ENCODE measurements around the gene ATL2.
"Not testable (repeated sequence)": the region's sequence is repeated elsewhere in the genome, so short reads cannot be mapped to it uniquely, and the experiment has no call there.

The ATL2 gene

GRCh38 chr2:38322224-38322914 lies 54.7 kb downstream of the ATL2 start:
- no peak for DNase-seq

- not testable (repeated sequence) for DNase-seq
These were observed 57.8 kb downstream of the ATL2 start for GRCh38 chr2:38319240-38319639.

GRCh38 chr2:38317725-38318124 lies 59.3 kb downstream of the ATL2 start:
- DNase-seq, result no peak

- no peak for DNase-seq
These were observed 61.3 kb downstream of the ATL2 start for GRCh38 chr2:38315707-38316333.

GRCh38 chr2:38308821-38309220 lies 68.3 kb downstream of the ATL2 start:
- DNase-seq, result no peak

GRCh38 chr2:38301969-38302702 lies 74.9 kb downstream of the ATL2 start:
- no peak for DNase-seq

GRCh38 chr2:38301340-38301968 lies 75.6 kb downstream of the ATL2 start:
- no peak for DNase-seq

GRCh38 chr2:38298539-38298938 lies 78.5 kb downstream of the ATL2 start:
- DNase-seq, result no peak

- DNase-seq, result no peak
These were observed 80.8 kb downstream of the ATL2 start for GRCh38 chr2:38296197-38296780.

GRCh38 chr2:38294597-38294996 lies 82.5 kb downstream of the ATL2 start:
- no peak for DNase-seq

GRCh38 chr2:38293152-38293865 lies 83.8 kb downstream of the ATL2 start:
- no peak for DNase-seq

- no peak for DNase-seq
These were observed 86.7 kb downstream of the ATL2 start for GRCh38 chr2:38290332-38290731.

- no peak for DNase-seq
These were observed 92.1 kb downstream of the ATL2 start for GRCh38 chr2:38284971-38285370.

- DNase-seq, result no peak
These were observed 95.9 kb downstream of the ATL2 start for GRCh38 chr2:38281095-38281742.

GRCh38 chr2:38279201-38279600 lies 97.9 kb downstream of the ATL2 start:
- no peak for DNase-seq

- DNase-seq, result not testable (repeated sequence)
These were observed 99.0 kb downstream of the ATL2 start for GRCh38 chr2:38278117-38278438.

- DNase-seq, result no peak
These were observed 99.6 kb downstream of the ATL2 start for GRCh38 chr2:38277245-38278116.

- no peak for DNase-seq
These were observed 102.5 kb downstream of the ATL2 start for GRCh38 chr2:38274286-38275276.

GRCh38 chr2:38271697-38272096 lies 105.4 kb downstream of the ATL2 start:
- no peak for DNase-seq

GRCh38 chr2:38269421-38269820 lies 107.7 kb downstream of the ATL2 start:
- no peak for DNase-seq

All from activated CD4-positive, CD25-positive, alpha-beta regulatory T cell (primary cell).